K562 (cell line): ENCODE data around the gene DUSP3. TPM values are rescaled to one million over a fixed set of nuclear protein-coding genes. Genes with fewer than 3 reads are reported as not detected.

Experiments
- ATAC-seq: fragments of 200-7000 bp; cut with Tn5 transposase; 3 replicates; pipeline ENCODE4 v1.9.1; 2020; ENCODE audit warnings: moderate library complexity
- BruUV-seq: library from RNA; stranded (reverse); fragments of 400-500 nt; replicated peaks from 2 replicates; lab custom pipeline; 2021; lab: Mats Ljungman, UMichigan
- CTCF ChIA-PET: fragments of 300-600 bp; formaldehyde crosslinking; extraction: SDS; loops from one replicate; lab custom pipeline; 2021; ENCODE audit warnings: low intra/inter-chr PET ratio; lab: Yijun Ruan, JAX
- POLR2A ChIA-PET: fragments of 300-600, 350-650 bp; sonication (Branson Sonifier 250); formaldehyde crosslinking; extraction: SDS; loops from one replicate; lab custom pipeline; 2021; ENCODE audit warnings: antibody characterized with exemption, inconsistent platforms; lab: Yijun Ruan, JAX
- DNase-seq, 4 experiments: peaks; one replicate each; pipeline versions ENCODE4 v3.0.0 to v3.0.0-alpha.2; 2011 to 2018; ENCODE audit warnings: low spot score in 3 of 4, mixed read lengths in 3 of 4; ENCODE audit errors: extremely low read depth in 1 of 4
- FAIRE-seq: peaks from 2 replicates; lab custom pipeline; 2011; peaks lifted over from hg19 to GRCh38; lab: Jason Lieb, UNC
- H2AFZ ChIP-seq: 2 replicates; pipeline ENCODE4 v1.6.0; 2011; ENCODE audit warnings: low read depth, low read length, control low read depth, inconsistent platforms
- H3K27ac ChIP-seq: fragments of 200-600 bp; 3 replicates; pipeline ENCODE4 v1.8.0; 2011; ENCODE audit warnings: low read depth, mild to moderate bottlenecking, control low read depth, inconsistent platforms, low read length, moderate library complexity, mixed read lengths; ENCODE audit errors: extremely low read depth
- H3K27me3 ChIP-seq, 2 experiments: fragments of 300-600 bp in 1 of 2; 2 replicates in 1 of 2; 3 replicates in 1 of 2; pipeline versions ENCODE4 v1.6.0 to v1.8.0; 2011; ENCODE audit warnings: inconsistent platforms in 2 of 2, low read length in 2 of 2, mild to moderate bottlenecking in 1 of 2, mixed read lengths in 1 of 2, moderate library complexity in 1 of 2; ENCODE audit not compliant: control insufficient read depth in 2 of 2, insufficient read depth in 2 of 2
- H3K36me3 ChIP-seq: fragments of 300-600 bp; 3 replicates; pipeline ENCODE4 v1.8.0; 2011; ENCODE audit warnings: mild to moderate bottlenecking, low read length, inconsistent platforms; ENCODE audit not compliant: control insufficient read depth, insufficient read depth
- H3K4me1 ChIP-seq, 2 experiments: fragments of 200-600 bp in 1 of 2; replicated peaks in 1 of 2; 2 replicates in 1 of 2; 3 replicates in 1 of 2; pipeline versions ENCODE4 v1.5.1 to v1.8.0; 2011; ENCODE audit warnings: inconsistent platforms in 2 of 2, low read length in 2 of 2, mild to moderate bottlenecking in 1 of 2, mixed read lengths in 1 of 2, moderate library complexity in 1 of 2; ENCODE audit not compliant: control insufficient read depth in 2 of 2, insufficient read depth in 2 of 2
- H3K4me2 ChIP-seq: 2 replicates; pipeline ENCODE4 v1.6.1; 2011; ENCODE audit warnings: low read length, control low read depth, inconsistent platforms, mixed read lengths; ENCODE audit not compliant: insufficient read depth
- H3K4me3 ChIP-seq: fragments of 200-600 bp; sonication (generic), shearing (Covaris generic); 2 replicates; pipeline ENCODE4 v1.5.1; 2016; ENCODE audit warnings: control low read depth, inconsistent platforms
- H3K79me2 ChIP-seq: fragments of 200-600 bp; 3 replicates; pipeline ENCODE4 v1.8.0; 2011; ENCODE audit warnings: low read length, inconsistent platforms; ENCODE audit not compliant: control insufficient read depth, insufficient read depth
- H3K9ac ChIP-seq, 2 experiments: 2 replicates each; pipeline versions ENCODE4 v1.6.0 to v1.6.1; 2011; ENCODE audit warnings: low read depth in 2 of 2, low read length in 2 of 2, control low read depth in 1 of 2, inconsistent platforms in 1 of 2, mild to moderate bottlenecking in 1 of 2, mixed read lengths in 1 of 2; ENCODE audit not compliant: insufficient read depth in 1 of 2
- H3K9me1 ChIP-seq: one replicate; pipeline ENCODE4 v1.6.0; 2011; ENCODE audit warnings: inconsistent platforms, mild to moderate bottlenecking, low read length, moderate library complexity; ENCODE audit not compliant: control insufficient read depth, insufficient read depth
- H3K9me3 ChIP-seq: replicated peaks from 2 replicates; pipeline ENCODE4 v1.5.1; 2011; ENCODE audit warnings: low read depth, low read length, inconsistent platforms; ENCODE audit not compliant: control insufficient read depth, insufficient read depth
- H4K20me1 ChIP-seq: replicated peaks from 2 replicates; pipeline ENCODE4 v1.6.1; 2011; ENCODE audit warnings: low read length, inconsistent platforms, mixed read lengths; ENCODE audit not compliant: control insufficient read depth, insufficient read depth
- FIP1L1 ChIP-seq: fragments of 200-400 bp; formaldehyde crosslinking; IDR thresholded peaks from 2 replicates; pipeline ENCODE4 v1.6.1; 2018; ENCODE audit warnings: mild to moderate bottlenecking, low read depth, low read length; ENCODE audit not compliant: poor library complexity, severe bottlenecking
- XRCC5 ChIP-seq: fragments of 200-400 bp; formaldehyde crosslinking; IDR thresholded peaks from 2 replicates; pipeline ENCODE4 v1.6.1; 2017; ENCODE audit warnings: low read depth, mild to moderate bottlenecking, low read length
- ZBTB11 ChIP-seq, 3 experiments: fragments of 200-800 bp in 1 of 3; fragments of 250-450 bp in 1 of 3; fragments of 450-650 bp in 1 of 3; sonication (Bioruptor Pico) in 1 of 3; sonication (Bioruptor generic) in 1 of 3; formaldehyde crosslinking in 1 of 3; IDR thresholded peaks; 2 replicates each; pipeline versions ENCODE4 v1.6.1 to v1.8.0; 2016 to 2022; ENCODE audit warnings: mild to moderate bottlenecking in 2 of 3, missing genetic modification characterization in 2 of 3, missing compliant biosample characterization in 1 of 3, moderate library complexity in 1 of 3
- ZNF239 ChIP-seq: fragments of 250-450 bp; sonication (Bioruptor Pico); IDR thresholded peaks from 2 replicates; pipeline ENCODE4 v1.4.0; 2020; ENCODE audit warnings: mild to moderate bottlenecking
- ZSCAN32 ChIP-seq: fragments of 450-650 bp; formaldehyde crosslinking; IDR thresholded peaks from 2 replicates; pipeline ENCODE4 v1.4.0; 2020; ENCODE audit warnings: mild to moderate bottlenecking, moderate library complexity
- WGBS: fragments of 100-300 bp; shearing (Covaris generic); methylation state at CpG from one replicate; pipeline ENCODE4 v1.1.6; 2016; ENCODE audit warnings: low coverage, mixed read lengths; ENCODE audit not compliant: insufficient coverage; ENCODE audit errors: missing lambda C conversion rate; 5-methylcytosine and 5-hydroxymethylcytosine counted together
- in situ Hi-C: fragments of 300-500 bp; cut with MboI; formaldehyde crosslinking; loops from 4 replicates; pipeline ENCODE4 v1.15.0; 2018; ENCODE audit warnings: inconsistent platforms, mixed read lengths
- intact Hi-C: fragments of 100-400 bp; cut with micrococcal nuclease; formaldehyde crosslinking; loops from 2 replicates; pipeline ENCODE4 v1.14.2; 2022
- polyA plus RNA-seq, 8 experiments: library from polyadenylated mRNA; depleted of rRNA in 4 of 8; stranded (reverse) in 5 of 8; unstranded in 3 of 8; fragments of >200 nt; fragmentation: Nextera tagmentation in 2 of 8; fragmentation: Illumina TruSeq in 1 of 8; extraction: Ambion mirVana in 2 of 8; extraction: Trizol in 1 of 8; gene quantifications; 2 replicates each; pipeline versions ENCODE4 v1.2.1 to v1.2.3, GENCODE V29; 2011 to 2014; ENCODE audit warnings: inconsistent platforms in 1 of 8, missing spikeins in 1 of 8
- total RNA-seq, 7 experiments: library from RNA; depleted of rRNA in 6 of 7; stranded (reverse); fragments of >200 nt in 6 of 7; fragmentation: Illumina TruSeq in 2 of 7; extraction: Trizol in 2 of 7; gene quantifications; 2 replicates each; pipeline versions ENCODE4 v1.2.1 to v1.2.3, GENCODE V29; 2011 to 2021; ENCODE audit warnings: low replicate concordance in 1 of 7

Gene DUSP3
- total and polyA plus RNA-seq, 9 of the 15 experiments (the other 6 are each of a cell fraction or from before 2014, with no cell fraction given) = 4.1 to 19.8 (median 12.3) TPM

DNA sequence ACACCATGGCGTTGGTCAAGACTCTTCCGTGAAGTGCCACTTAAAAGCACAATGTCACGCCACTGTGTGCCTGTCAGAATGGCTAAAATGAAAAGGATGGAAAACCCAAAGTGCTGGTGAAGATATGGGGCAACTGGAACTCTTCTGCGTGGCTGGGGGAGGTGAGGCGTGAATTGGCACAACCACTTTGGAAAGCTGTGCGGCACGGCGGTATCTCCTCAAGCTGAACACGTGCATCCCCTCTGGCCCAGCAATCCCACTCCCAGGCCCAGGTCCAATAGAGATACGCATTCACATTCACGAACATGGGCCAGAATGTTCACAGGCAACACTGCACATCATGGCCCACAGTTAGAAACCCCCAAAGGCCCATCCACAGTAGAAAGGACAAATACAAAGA lies 8.9 kb downstream of the DUSP3 start (continued):
- no peak for TF ChIP-seq ZBTB11 (CRISPR knock-in tag; IDR thresholded peaks at IDR 0.05)
- no peak for TF ChIP-seq ZNF239
- no peak for TF ChIP-seq FIP1L1
- TF ChIP-seq ZSCAN32 (CRISPR knock-in tag) = no peak
- TF ChIP-seq, all 486 proteins: peak for 0

GRCh38 chr17:43769426-43769825 lies 9.4 kb downstream of the DUSP3 start:
- H3K4me2 ChIP-seq = no peak overlapping the region
- WGBS = 87% methylated on average over 12 of the region's 16 CpGs

More at GRCh38 chr17:43769426-43769825, 9.4 kb downstream of the DUSP3 start:
- intact Hi-C loops (no loop called here), in situ Hi-C loops (no loop called here)
- H3K27ac ChIP-seq = no peak overlapping the region
- H3K4me1 ChIP-seq = peaks cover 0 to 3% of the 10 kb centered on the region in 2 experiments; a peak in 3 of 5 replicates
- H4K20me1 ChIP-seq = peaks cover 5% of the 10 kb centered on the region; the same call in 1 of the 2 replicates
- ChIA-PET CTCF (no interaction called here), POLR2A (interaction anchor here (0.6 to 1.0 kb wide), 3 partner anchors 9 to 98 kb away, joined by 3 to 4 read pairs (median 4); partner anchors contain the start of gene DUSP3)
- ATAC-seq = no peak
- no peak overlapping the region for H3K9ac ChIP-seq
- H3K9me1 ChIP-seq = no peaks in the 10 kb centered on the region
- no TSS peak for BruUV-seq
- H3K36me3 ChIP-seq = peaks cover 26% of the 10 kb centered on the region; the same call in 2 of the 3 replicates
- no peak for FAIRE-seq
- no peak for TF ChIP-seq XRCC5
- H3K4me3 ChIP-seq = no peak overlapping the region
- DNase-seq = no peak
- H2AFZ ChIP-seq = no peak overlapping the region
- no peaks in the 10 kb centered on the region for H3K79me2 ChIP-seq
- no peaks in the 10 kb centered on the region for H3K9me3 ChIP-seq
- 0 out of 5 replicates have a peak, but pooled peaks cover 0 to under 1% of the 10 kb centered on the region in 2 experiments for H3K27me3 ChIP-seq
